DOHH2 (cell line): ENCODE data around the gene COL8A2.

Source experiments
- H3F3A ChIP-seq: fragments of 200-600 bp; sonication (generic), shearing (Covaris generic); 2 replicates; pipeline ENCODE4 v1.6.0; 2016; ENCODE audit warnings: antibody characterized with exemption, mild to moderate bottlenecking; ENCODE audit not compliant: control insufficient read depth, insufficient read depth
- H3K27ac ChIP-seq: fragments of 200-600 bp; sonication (generic); 2 replicates; pipeline ENCODE4 v1.5.1; 2014; ENCODE audit warnings: low read depth, mild to moderate bottlenecking, low read length, moderate library complexity
- H3K27me3 ChIP-seq: fragments of 200-600 bp; sonication (generic); 2 replicates; pipeline ENCODE4 v1.6.1; 2014; ENCODE audit warnings: mild to moderate bottlenecking, low read length, mixed read lengths; ENCODE audit not compliant: control insufficient read depth
- H3K36me3 ChIP-seq: fragments of 200-600 bp; sonication (generic); 2 replicates; pipeline ENCODE4 v1.6.1; 2014; ENCODE audit warnings: mild to moderate bottlenecking, low read length, moderate library complexity, mixed read lengths; ENCODE audit not compliant: control insufficient read depth
- H3K4me1 ChIP-seq: fragments of 200-600 bp; sonication (generic); 2 replicates; pipeline ENCODE4 v1.6.1; 2014; ENCODE audit warnings: mild to moderate bottlenecking, low read length, mixed read lengths; ENCODE audit not compliant: control insufficient read depth
- H3K4me2 ChIP-seq: fragments of 200-600 bp; sonication (generic); 2 replicates; pipeline ENCODE4 v1.6.0; 2014; ENCODE audit warnings: mild to moderate bottlenecking, low read length, moderate library complexity
- H3K4me3 ChIP-seq: fragments of 200-600 bp; sonication (generic); 2 replicates; pipeline ENCODE4 v1.5.1; 2014; ENCODE audit warnings: mild to moderate bottlenecking, low read length, mixed read lengths
- H3K79me2 ChIP-seq: fragments of 200-600 bp; sonication (generic); 2 replicates; pipeline ENCODE4 v1.6.1; 2014; ENCODE audit warnings: mild to moderate bottlenecking, low read length, mixed read lengths; ENCODE audit not compliant: control insufficient read depth
- H3K9me2 ChIP-seq: fragments of 200-600 bp; sonication (generic); replicated peaks from 2 replicates; pipeline ENCODE4 v1.6.1; 2014; ENCODE audit warnings: mild to moderate bottlenecking, low read length, mixed read lengths; ENCODE audit not compliant: control insufficient read depth
- H3K9me3 ChIP-seq: fragments of 200-600 bp; sonication (generic); 2 replicates; pipeline ENCODE4 v1.6.1; 2014; ENCODE audit warnings: antibody characterized with exemption, low read length, mixed read lengths; ENCODE audit not compliant: control insufficient read depth, insufficient read depth
- H4K20me1 ChIP-seq: fragments of 200-600 bp; sonication (generic); 2 replicates; pipeline ENCODE4 v1.6.0; 2014; ENCODE audit warnings: low read depth, mild to moderate bottlenecking, antibody characterized with exemption, low read length, moderate library complexity; ENCODE audit not compliant: control insufficient read depth, insufficient read depth
- EZH2phosphoT487 ChIP-seq: fragments of 200-600 bp; sonication (generic); IDR thresholded peaks from 2 replicates; pipeline ENCODE4 v1.6.1; 2017; ENCODE audit warnings: borderline replicate concordance, mild to moderate bottlenecking, antibody characterized with exemption, low read length, moderate library complexity, mixed read lengths
- TF ChIP-seq, protein P1 (sequence below): fragments of 200-600 bp; sonication (generic); IDR thresholded peaks from one replicate; pipeline ENCODE4 v1.5.1; 2014; ENCODE audit warnings: antibody characterized with exemption, mild to moderate bottlenecking, low read depth, low read length; ENCODE audit not compliant: poor library complexity, severe bottlenecking

The COL8A2 gene

DNA sequence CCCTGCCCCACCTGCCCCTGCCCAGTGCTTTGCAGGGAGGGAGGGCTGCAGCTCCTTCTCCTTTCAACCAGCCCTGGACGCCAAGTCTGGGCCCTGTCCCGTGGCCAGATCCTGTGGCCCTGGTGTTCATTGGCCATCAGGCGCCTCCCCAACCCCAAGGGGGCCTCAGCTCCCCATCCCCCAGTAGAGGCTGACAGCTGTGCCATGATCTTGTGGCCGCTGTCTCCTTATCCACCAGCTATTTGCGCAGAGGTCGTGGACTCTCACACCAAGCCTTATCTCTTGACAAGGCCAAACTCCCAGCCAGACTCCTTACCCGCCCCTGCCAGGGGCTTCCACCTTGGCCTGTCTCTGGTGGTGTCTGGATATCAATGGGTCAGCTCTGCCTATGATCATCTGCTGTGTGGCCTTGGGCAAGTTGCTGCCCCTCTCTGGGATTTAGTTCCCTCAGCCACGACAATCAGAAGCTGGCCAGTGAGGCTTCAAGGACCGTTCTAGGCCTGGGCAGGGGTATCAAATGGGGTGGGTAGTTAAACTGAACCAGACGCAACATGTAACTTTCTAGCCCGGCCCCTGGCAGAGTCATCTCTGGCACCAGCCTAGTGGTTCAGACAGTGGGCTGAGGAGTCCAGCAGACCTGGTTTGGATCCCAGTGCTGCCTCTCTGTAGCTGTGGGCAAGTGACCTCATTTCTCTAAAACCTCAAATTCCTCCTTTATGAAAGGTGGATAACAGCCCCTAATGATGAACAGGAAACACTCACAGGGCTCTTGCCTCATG is 3.3 kb upstream of the COL8A2 start:
- Histone ChIP-seq H3K9me2 (no peaks in the 10 kb centered on the region), H3K4me1 (peaks cover 5% of the 10 kb centered on the region), H3K4me3 (no peak overlapping the region), H3K27me3 (peaks cover 22% of the 10 kb centered on the region), H3F3A (no peaks in the 10 kb centered on the region), H3K36me3 (no peaks in the 10 kb centered on the region), H3K4me2 (no peak overlapping the region), H4K20me1 (no peaks in the 10 kb centered on the region), H3K27ac (no peak overlapping the region), H3K79me2 (no peaks in the 10 kb centered on the region), H3K9me3 (no peaks in the 10 kb centered on the region)
- TF ChIP-seq EZH2phosphoT487, result no peak
- TF ChIP-seq, protein P1, sequence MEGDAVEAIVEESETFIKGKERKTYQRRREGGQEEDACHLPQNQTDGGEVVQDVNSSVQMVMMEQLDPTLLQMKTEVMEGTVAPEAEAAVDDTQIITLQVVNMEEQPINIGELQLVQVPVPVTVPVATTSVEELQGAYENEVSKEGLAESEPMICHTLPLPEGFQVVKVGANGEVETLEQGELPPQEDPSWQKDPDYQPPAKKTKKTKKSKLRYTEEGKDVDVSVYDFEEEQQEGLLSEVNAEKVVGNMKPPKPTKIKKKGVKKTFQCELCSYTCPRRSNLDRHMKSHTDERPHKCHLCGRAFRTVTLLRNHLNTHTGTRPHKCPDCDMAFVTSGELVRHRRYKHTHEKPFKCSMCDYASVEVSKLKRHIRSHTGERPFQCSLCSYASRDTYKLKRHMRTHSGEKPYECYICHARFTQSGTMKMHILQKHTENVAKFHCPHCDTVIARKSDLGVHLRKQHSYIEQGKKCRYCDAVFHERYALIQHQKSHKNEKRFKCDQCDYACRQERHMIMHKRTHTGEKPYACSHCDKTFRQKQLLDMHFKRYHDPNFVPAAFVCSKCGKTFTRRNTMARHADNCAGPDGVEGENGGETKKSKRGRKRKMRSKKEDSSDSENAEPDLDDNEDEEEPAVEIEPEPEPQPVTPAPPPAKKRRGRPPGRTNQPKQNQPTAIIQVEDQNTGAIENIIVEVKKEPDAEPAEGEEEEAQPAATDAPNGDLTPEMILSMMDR, result no peak

DNA sequence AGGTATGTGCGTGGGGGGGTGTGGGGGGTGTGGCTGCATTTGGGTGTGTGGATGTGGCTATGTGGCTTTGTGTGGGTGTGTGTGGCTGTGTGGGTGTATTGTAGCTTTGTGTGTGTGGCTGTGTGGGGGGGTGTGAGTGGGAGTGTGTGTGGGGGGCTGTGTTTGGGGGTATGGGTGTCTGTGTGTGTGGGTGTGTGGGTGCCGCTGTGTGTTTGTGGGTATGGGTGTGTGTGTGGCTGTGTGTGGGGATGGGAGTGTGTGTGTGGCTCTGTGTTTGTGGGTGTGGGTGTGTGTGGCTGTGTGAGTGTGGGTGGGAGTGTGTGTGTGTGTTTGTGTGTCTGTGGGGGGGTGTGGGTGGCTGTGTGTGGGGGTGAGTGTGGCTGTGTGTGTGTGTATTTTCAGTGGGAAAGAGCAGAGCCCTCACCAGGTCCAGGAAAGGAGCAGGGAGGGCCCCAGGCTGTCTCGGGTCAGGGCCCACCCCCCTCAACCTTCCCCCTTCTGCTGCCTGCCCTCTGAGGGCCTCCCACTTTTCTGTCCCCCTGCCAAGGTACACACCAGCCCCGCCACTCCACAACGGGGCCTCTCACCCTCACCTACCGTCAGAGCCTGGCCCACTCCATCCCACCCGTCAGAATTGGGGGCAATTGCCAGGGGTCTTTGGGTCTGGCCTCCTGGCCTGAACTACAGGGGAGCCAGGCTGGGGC is 1.9 kb upstream of the COL8A2 start:
- Histone ChIP-seq H3K9me3 (no peaks in the 10 kb centered on the region), H3K79me2 (no peaks in the 10 kb centered on the region), H3K4me1 (peaks cover 15% of the 10 kb centered on the region), H3K36me3 (no peaks in the 10 kb centered on the region), H3K4me2 (no peak overlapping the region), H3K27ac (no peak overlapping the region), H4K20me1 (no peaks in the 10 kb centered on the region), H3K4me3 (no peak overlapping the region), H3K27me3 (peaks cover 32% of the 10 kb centered on the region), H3K9me2 (no peaks in the 10 kb centered on the region), H3F3A (no peaks in the 10 kb centered on the region)
- no peak for TF ChIP-seq EZH2phosphoT487
- TF ChIP-seq, protein P1, result no peak

DNA sequence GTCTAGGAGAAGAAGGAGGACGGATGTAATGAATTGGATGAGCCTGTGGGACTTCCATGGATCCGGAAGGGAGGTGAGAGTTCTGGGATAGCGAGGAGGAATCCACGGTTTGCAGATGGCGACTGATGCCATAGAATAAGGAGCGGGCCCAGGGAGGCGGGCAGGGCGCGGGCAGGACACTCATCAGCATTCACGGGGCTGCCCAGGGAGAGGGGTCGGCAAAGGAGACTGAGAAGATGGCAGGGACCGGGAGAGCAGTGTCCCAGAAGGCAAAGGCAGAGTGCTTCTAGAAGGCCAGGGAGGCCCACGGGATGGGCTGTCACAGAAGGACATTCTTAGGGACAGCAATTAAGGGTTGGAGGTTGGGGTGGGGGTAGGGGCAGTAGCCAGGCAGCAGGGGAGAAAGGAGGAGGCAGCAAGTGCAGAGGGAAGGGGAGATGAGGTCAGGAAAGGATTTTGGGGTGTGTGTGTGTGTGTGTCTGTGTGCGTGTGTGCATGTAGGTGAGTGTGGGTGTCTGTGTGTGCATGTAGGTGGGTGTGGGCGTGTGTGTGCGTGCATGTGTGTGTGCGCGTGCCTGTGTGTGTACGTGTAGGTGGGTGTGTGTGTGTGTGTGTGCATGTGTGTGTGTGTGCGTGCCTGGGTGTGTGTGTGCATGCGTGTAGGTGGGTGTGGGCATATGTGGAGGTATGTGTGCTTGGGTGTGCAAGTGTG is 1.1 kb upstream of the COL8A2 start:
- no peaks in the 10 kb centered on the region for H3K9me2 ChIP-seq
- no peak overlapping the region for H3K4me2 ChIP-seq
- TF ChIP-seq EZH2phosphoT487, result no peak
- TF ChIP-seq, protein P1, result no peak
- H3F3A ChIP-seq, result no peaks in the 10 kb centered on the region
- no peaks in the 10 kb centered on the region for H3K79me2 ChIP-seq
- peaks cover 32% of the 10 kb centered on the region for H3K27me3 ChIP-seq
- H3K4me3 ChIP-seq, result no peak overlapping the region
- H3K27ac ChIP-seq, result no peak overlapping the region
- H3K36me3 ChIP-seq, result no peaks in the 10 kb centered on the region
- H3K9me3 ChIP-seq, result no peaks in the 10 kb centered on the region
- no peaks in the 10 kb centered on the region for H4K20me1 ChIP-seq
- peaks cover 15% of the 10 kb centered on the region for H3K4me1 ChIP-seq
